Activated CD4-positive, alpha-beta memory T cell treated with anti-CD3 and anti-CD28 coated beads for 36 hours (primary cell): Measurements from ENCODE around the gene NUDT22. TPM values are rescaled to one million over a fixed set of nuclear protein-coding genes. Genes with fewer than 3 reads are reported as not detected.
A peak's percentile ranks its signal among the peaks of the same experiment; 100 is the strongest.
"Not testable (repeated sequence)": the region's sequence is repeated elsewhere in the genome, so short reads cannot be mapped to it uniquely, and the experiment has no call there.

Source experiments
- CTCF ChIA-PET: fragments of 350-600 bp; sonication (Branson Sonifier 250); formaldehyde crosslinking; loops from one replicate; lab custom pipeline; 2021; ENCODE audit warnings: antibody characterized with exemption, inconsistent platforms; lab: Charles Lee
- POLR2A ChIA-PET: fragments of 350-600 bp; sonication (Branson Sonifier 250); formaldehyde crosslinking; loops from one replicate; lab custom pipeline; 2021; ENCODE audit warnings: antibody characterized with exemption; lab: Charles Lee
- DNase-seq: peaks from one replicate; pipeline ENCODE4 v3.0.0-alpha.2; 2020
- H3K27ac Mint-ChIP-seq: one replicate; pipeline ENCODE4 v1.8.0; 2021; ENCODE audit warnings: mixed read lengths
- H3K27me3 Mint-ChIP-seq: one replicate; pipeline ENCODE4 v1.8.0; 2021; ENCODE audit warnings: mixed read lengths
- H3K36me3 Mint-ChIP-seq: one replicate; pipeline ENCODE4 v1.8.0; 2021; ENCODE audit warnings: mixed read lengths
- H3K4me1 Mint-ChIP-seq: one replicate; pipeline ENCODE4 v1.8.0; 2021; ENCODE audit warnings: low read depth, mixed read lengths
- H3K4me3 Mint-ChIP-seq: one replicate; pipeline ENCODE4 v1.8.0; 2021; ENCODE audit warnings: mild to moderate bottlenecking, mixed read lengths
- H3K9me3 Mint-ChIP-seq: one replicate; pipeline ENCODE4 v1.8.0; 2021; ENCODE audit warnings: mixed read lengths
- intact Hi-C: fragments of 100-400 bp; cut with micrococcal nuclease; formaldehyde crosslinking; loops from one replicate; pipeline ENCODE4 v1.15.1; 2023
- total RNA-seq, 2 experiments: library from RNA; stranded (reverse); gene quantifications; one replicate each; pipeline ENCODE4 v1.2.3, GENCODE V29; 2021

The NUDT22 gene
- total RNA-seq, 2 experiments from 2014 or later = 69.8 to 79.8 TPM

- CTCF ChIA-PET = interaction anchor here (0.6 to 5.0 kb wide), 4 partner anchors 40 to 59 kb away, joined by 3 to 28 read pairs (median 14); partner anchors contain the start of genes CATSPERZ and ESRRA
- POLR2A ChIA-PET = interaction anchor here (0.6 to 3.0 kb wide), 7 partner anchors 22 to 1328 kb away, joined by 3 to 22 read pairs (median 5); partner anchors contain the start of genes FERMT3 and STIP1
- no peak for DNase-seq
- peaks cover 14% of the 10 kb centered on the region for H3K36me3 Mint-ChIP-seq
- no peaks in the 10 kb centered on the region for H3K27me3 Mint-ChIP-seq
- peaks cover 34% of the 10 kb centered on the region for H3K4me1 Mint-ChIP-seq
- peak overlapping the region; percentile 90 for H3K27ac Mint-ChIP-seq
- peak overlapping the region; percentile 91 for H3K4me3 Mint-ChIP-seq
- no peaks in the 10 kb centered on the region for H3K9me3 Mint-ChIP-seq
- intact Hi-C loops = loop anchor here (10.0 kb wide), 1 partner anchor 870 kb away; the partner anchor contains the start of genes TM7SF2 and ZNHIT2
These were observed 18.9 kb downstream of the NUDT22 start for GRCh38 chr11:64244966-64245365.

- ChIA-PET CTCF (interaction anchor here (0.6 to 5.0 kb wide), 8 partner anchors 10 to 59 kb away, joined by 3 to 28 read pairs (median 6); partner anchors contain the start of genes CATSPERZ and ESRRA), POLR2A (interaction anchor here (0.6 to 3.0 kb wide), 10 partner anchors 19 to 1328 kb away, joined by 3 to 22 read pairs (median 7); partner anchors contain the start of genes BAD, FERMT3, GPR137 and NUDT22)
- H3K36me3 Mint-ChIP-seq = peaks cover 11% of the 10 kb centered on the region
- H3K27me3 Mint-ChIP-seq = no peaks in the 10 kb centered on the region
- peaks cover 31% of the 10 kb centered on the region for H3K4me1 Mint-ChIP-seq
- peak overlapping the region; percentile 90 for H3K27ac Mint-ChIP-seq
- H3K9me3 Mint-ChIP-seq = no peaks in the 10 kb centered on the region
- DNase-seq = peak; percentile 44
- intact Hi-C loops = loop anchor here (10.0 kb wide), 1 partner anchor 869 kb away; the partner anchor contains the start of genes TM7SF2 and ZNHIT2
- H3K4me3 Mint-ChIP-seq = peak overlapping the region; percentile 91
These were observed 19.3 kb downstream of the NUDT22 start for GRCh38 chr11:64245401-64245796.

GRCh38 chr11:64245797-64246620 is 19.9 kb downstream of the NUDT22 start:
- H3K27ac Mint-ChIP-seq = peak overlapping the region; percentile 90
- no peaks in the 10 kb centered on the region for H3K9me3 Mint-ChIP-seq
- intact Hi-C loops = loop anchor here (1.0 to 10.0 kb wide), 3 partner anchors 24 to 869 kb away; partner anchors contain the start of genes TM7SF2 and ZNHIT2
- ChIA-PET POLR2A (interaction anchor here (0.6 to 3.0 kb wide), 11 partner anchors 19 to 1327 kb away, joined by 3 to 22 read pairs (median 6); partner anchors contain the start of genes BAD, CCDC88B, FERMT3 and GPR137), CTCF (interaction anchor here (0.6 to 5.0 kb wide), 9 partner anchors 11 to 86 kb away, joined by 3 to 28 read pairs (median 5); partner anchors contain the start of genes CATSPERZ and ESRRA)
- peaks cover 31% of the 10 kb centered on the region for H3K4me1 Mint-ChIP-seq
- H3K4me3 Mint-ChIP-seq = peak overlapping the region; percentile 91
- peaks cover 10% of the 10 kb centered on the region for H3K36me3 Mint-ChIP-seq
- peak; percentile 89 for DNase-seq
- no peaks in the 10 kb centered on the region for H3K27me3 Mint-ChIP-seq

GRCh38 chr11:64246621-64246870 is 20.5 kb downstream of the NUDT22 start:
- DNase-seq, H3K27ac Mint-ChIP-seq, H3K9me3 Mint-ChIP-seq, H3K27me3 Mint-ChIP-seq: not testable (repeated sequence)
- Mint-ChIP-seq H3K36me3 (peaks cover 10% of the 10 kb centered on the region), H3K4me1 (peaks cover 31% of the 10 kb centered on the region), H3K4me3 (peak overlapping the region; percentile 78)
- CTCF ChIA-PET = interaction anchor here (0.6 to 5.0 kb wide), 7 partner anchors 17 to 85 kb away, joined by 3 to 28 read pairs (median 6); partner anchors contain the start of genes CATSPERZ and ESRRA
- intact Hi-C loops = loop anchor here (1.0 to 10.0 kb wide), 3 partner anchors 24 to 868 kb away; partner anchors contain the start of genes TM7SF2 and ZNHIT2
- POLR2A ChIA-PET = interaction anchor here (0.6 to 3.0 kb wide), 11 partner anchors 13 to 1364 kb away, joined by 3 to 22 read pairs (median 6); partner anchors contain the start of genes BAD, CCDC88B, ESRRA and FERMT3

GRCh38 chr11:64246871-64247728 is 21.0 kb downstream of the NUDT22 start, which contains the start of gene PPP1R14B:
PPP1R14B (minus strand) TSS chr11:64246943; CDS start chr11:64246673, 270 bp downstream.
- peaks cover 10% of the 10 kb centered on the region for H3K36me3 Mint-ChIP-seq
- H3K9me3 Mint-ChIP-seq = no peaks in the 10 kb centered on the region
- peak; percentile 88 for DNase-seq
- H3K4me3 Mint-ChIP-seq = peak within 1 kb of the TSS; percentile 91
- no peaks in the 10 kb centered on the region for H3K27me3 Mint-ChIP-seq
- peaks cover 36% of the 10 kb centered on the region for H3K4me1 Mint-ChIP-seq
- POLR2A ChIA-PET = interaction anchor here (0.6 to 3.0 kb wide), 11 partner anchors 13 to 1365 kb away, joined by 3 to 22 read pairs (median 6); partner anchors contain the start of genes BAD, CCDC88B, ESRRA and FERMT3
- CTCF ChIA-PET = interaction anchor here (0.6 to 5.0 kb wide), 8 partner anchors 16 to 85 kb away, joined by 3 to 28 read pairs (median 5); partner anchors contain the start of genes CATSPERZ and ESRRA
- H3K27ac Mint-ChIP-seq = peak within 1 kb of the TSS; percentile 90
- intact Hi-C loops = loop anchor here (1.0 to 10.0 kb wide), 3 partner anchors 23 to 868 kb away; partner anchors contain the start of genes TM7SF2 and ZNHIT2

GRCh38 chr11:64247729-64248531 is 21.9 kb downstream of the NUDT22 start:
- intact Hi-C loops = loop anchor here (10.0 kb wide), 1 partner anchor 867 kb away; the partner anchor contains the start of genes TM7SF2 and ZNHIT2
- peaks cover 32% of the 10 kb centered on the region for H3K4me1 Mint-ChIP-seq

GRCh38 chr11:64248578-64248977 is 22.5 kb downstream of the NUDT22 start:
- no peak overlapping the region for H3K27ac Mint-ChIP-seq
- no peak for DNase-seq
- ChIA-PET CTCF (no interaction called here), POLR2A (interaction anchor here (0.9 to 2.6 kb wide), 3 partner anchors 20 to 63 kb away, joined by 3 to 8 read pairs (median 3); partner anchors contain the start of gene STIP1)
- H3K9me3 Mint-ChIP-seq = no peaks in the 10 kb centered on the region
- H3K4me3 Mint-ChIP-seq = no peak overlapping the region
- intact Hi-C loops = loop anchor here (10.0 kb wide), 1 partner anchor 866 kb away; the partner anchor contains the start of genes TM7SF2 and ZNHIT2
- H3K36me3 Mint-ChIP-seq = peaks cover 4% of the 10 kb centered on the region
- peaks cover 25% of the 10 kb centered on the region for H3K4me1 Mint-ChIP-seq
- no peaks in the 10 kb centered on the region for H3K27me3 Mint-ChIP-seq

More at GRCh38 chr11:64247729-64248531, 21.9 kb downstream of the NUDT22 start:
- Mint-ChIP-seq H3K27ac (no peak overlapping the region), H3K36me3 (peaks cover 9% of the 10 kb centered on the region), H3K9me3 (no peaks in the 10 kb centered on the region), H3K4me3 (peak overlapping the region; percentile 44), H3K27me3 (no peaks in the 10 kb centered on the region)
- ChIA-PET POLR2A (interaction anchor here (0.9 to 2.4 kb wide), 4 partner anchors 21 to 70 kb away, joined by 3 to 13 read pairs (median 4); partner anchors contain the start of genes ESRRA, PRDX5, STIP1 and TRMT112), CTCF (interaction anchor here (1.1 to 5.0 kb wide), 4 partner anchors 21 to 56 kb away, joined by 3 to 28 read pairs (median 14); partner anchors contain the start of genes CATSPERZ and ESRRA)
- no peak for DNase-seq

GRCh38 chr11:64249038-64249437 is 23.0 kb downstream of the NUDT22 start:
- CTCF ChIA-PET = interaction anchor here (0.6 to 3.8 kb wide), 3 partner anchors 22 to 55 kb away, joined by 4 to 29 read pairs (median 12); partner anchors contain the start of gene CATSPERZ
- Mint-ChIP-seq H3K4me1 (peaks cover 21% of the 10 kb centered on the region), H3K27me3 (no peaks in the 10 kb centered on the region), H3K27ac (no peak overlapping the region), H3K36me3 (no peaks in the 10 kb centered on the region), H3K9me3 (no peaks in the 10 kb centered on the region), H3K4me3 (no peak overlapping the region)
- intact Hi-C loops = loop anchor here (10.0 kb wide), 1 partner anchor 866 kb away; the partner anchor contains the start of genes TM7SF2 and ZNHIT2
- POLR2A ChIA-PET = interaction anchor here (1.5 to 2.6 kb wide), 2 partner anchors 20 to 22 kb away, joined by 3 to 8 read pairs; no protein-coding TSS in a partner anchor
- no peak for DNase-seq

GRCh38 chr11:64249563-64250414 is 23.7 kb downstream of the NUDT22 start:
- no peaks in the 10 kb centered on the region for H3K9me3 Mint-ChIP-seq
- CTCF ChIA-PET = interaction anchor here (0.6 to 3.8 kb wide), 13 partner anchors 7 to 55 kb away, joined by 3 to 29 read pairs (median 8); partner anchors contain the start of genes BAD, CATSPERZ and FERMT3
- no peak for DNase-seq
- H3K27ac Mint-ChIP-seq = peak overlapping the region; percentile 18
- peaks cover 18% of the 10 kb centered on the region for H3K4me1 Mint-ChIP-seq
- H3K4me3 Mint-ChIP-seq = no peak overlapping the region
- no peaks in the 10 kb centered on the region for H3K27me3 Mint-ChIP-seq
- H3K36me3 Mint-ChIP-seq = no peaks in the 10 kb centered on the region
- intact Hi-C loops = loop anchor here (10.0 kb wide), 1 partner anchor 865 kb away; the partner anchor contains the start of genes TM7SF2 and ZNHIT2
- POLR2A ChIA-PET = interaction anchor here (1.1 to 2.6 kb wide), 5 partner anchors 9 to 63 kb away, joined by 3 to 8 read pairs (median 4); partner anchors contain the start of genes ESRRA and FKBP2
